Astrocyte (in vitro differentiated cells and primary cell): ENCODE measurements around the gene CELF2. TPM values are rescaled to one million over a fixed set of nuclear protein-coding genes. Genes with fewer than 3 reads are reported as not detected.
A peak's percentile ranks its signal among the peaks of the same experiment; 100 is the strongest.

Source experiments
- DNase-seq: peaks from one replicate; pipeline ENCODE4 v3.0.0-alpha.2; 2010; ENCODE audit warnings: low read depth
- FAIRE-seq: peaks from 2 replicates; lab custom pipeline; 2011; peaks lifted over from hg19 to GRCh38; lab: Jason Lieb, UNC
- H2AFZ ChIP-seq: 2 replicates; pipeline ENCODE4 v1.6.0; 2012; ENCODE audit warnings: low read depth, low read length, inconsistent platforms
- H3K27ac ChIP-seq: 2 replicates; pipeline ENCODE4 v1.5.1; 2011; ENCODE audit warnings: low read depth, low read length, inconsistent platforms
- H3K27me3 ChIP-seq: 2 replicates; pipeline ENCODE4 v1.6.0; 2011; ENCODE audit warnings: low read length, inconsistent platforms; ENCODE audit not compliant: insufficient read depth
- H3K36me3 ChIP-seq: 2 replicates; pipeline ENCODE4 v1.5.1; 2011; ENCODE audit warnings: low read length, inconsistent platforms; ENCODE audit not compliant: insufficient read depth
- H3K4me1 ChIP-seq: 2 replicates; pipeline ENCODE4 v1.5.1; 2011; ENCODE audit warnings: low read length, inconsistent platforms; ENCODE audit not compliant: insufficient read depth
- H3K4me2 ChIP-seq: 2 replicates; pipeline ENCODE4 v1.6.0; 2012; ENCODE audit warnings: low read length, inconsistent platforms
- H3K4me3 ChIP-seq: 2 replicates; pipeline ENCODE4 v1.5.1; 2011; ENCODE audit warnings: low read depth, mild to moderate bottlenecking, low read length, inconsistent platforms; ENCODE audit not compliant: insufficient read depth
- H3K79me2 ChIP-seq: 2 replicates; pipeline ENCODE4 v1.6.0; 2012; ENCODE audit warnings: mild to moderate bottlenecking, low read length, inconsistent platforms; ENCODE audit not compliant: insufficient read depth
- H3K9ac ChIP-seq: 2 replicates; pipeline ENCODE4 v1.6.0; 2012; ENCODE audit warnings: mild to moderate bottlenecking, low read length, inconsistent platforms
- H3K9me3 ChIP-seq: 2 replicates; pipeline ENCODE4 v1.5.1; 2012; ENCODE audit warnings: low read depth, mild to moderate bottlenecking, low read length, inconsistent platforms; ENCODE audit not compliant: insufficient read depth
- H4K20me1 ChIP-seq: 2 replicates; pipeline ENCODE4 v1.6.0; 2012; ENCODE audit warnings: low read length, inconsistent platforms; ENCODE audit not compliant: insufficient read depth
- H3K27ac Mint-ChIP-seq: one replicate; pipeline ENCODE4 v1.8.0; 2021; ENCODE audit warnings: mild to moderate bottlenecking, mixed read lengths; ENCODE audit not compliant: unreplicated experiment
- H3K27me3 Mint-ChIP-seq: one replicate; pipeline ENCODE4 v1.8.0; 2021; ENCODE audit warnings: low read depth, mixed read lengths; ENCODE audit not compliant: unreplicated experiment
- H3K36me3 Mint-ChIP-seq: one replicate; pipeline ENCODE4 v1.8.0; 2021; ENCODE audit warnings: low read depth, mixed read lengths; ENCODE audit not compliant: unreplicated experiment
- H3K4me1 Mint-ChIP-seq: one replicate; pipeline ENCODE4 v1.8.0; 2021; ENCODE audit warnings: low read depth, mixed read lengths; ENCODE audit not compliant: unreplicated experiment
- H3K4me3 Mint-ChIP-seq: one replicate; pipeline ENCODE4 v1.8.0; 2021; ENCODE audit warnings: mild to moderate bottlenecking, moderate library complexity, mixed read lengths; ENCODE audit not compliant: unreplicated experiment
- H3K9me3 Mint-ChIP-seq: one replicate; pipeline ENCODE4 v1.8.0; 2021; ENCODE audit warnings: mild to moderate bottlenecking, mixed read lengths; ENCODE audit not compliant: unreplicated experiment
- EZH2 ChIP-seq: IDR thresholded peaks from 2 replicates; pipeline ENCODE4 v1.6.1; 2012; ENCODE audit warnings: mild to moderate bottlenecking, low read length, inconsistent platforms; ENCODE audit not compliant: insufficient read depth
- total RNA-seq: library from RNA; stranded (reverse); gene quantifications from 2 replicates; pipeline ENCODE4 v1.2.1, GENCODE V29; 2021
- TF ChIP-seq, protein P1 (sequence below): IDR thresholded peaks from 2 replicates; pipeline ENCODE4 v1.5.1; 2011; ENCODE audit warnings: low read depth, mild to moderate bottlenecking, inconsistent platforms, low read length, moderate library complexity; ENCODE audit not compliant: insufficient read depth

CELF2 gene
- total RNA-seq, 1 donor from 2014 or later: 76.1 TPM

DNA sequence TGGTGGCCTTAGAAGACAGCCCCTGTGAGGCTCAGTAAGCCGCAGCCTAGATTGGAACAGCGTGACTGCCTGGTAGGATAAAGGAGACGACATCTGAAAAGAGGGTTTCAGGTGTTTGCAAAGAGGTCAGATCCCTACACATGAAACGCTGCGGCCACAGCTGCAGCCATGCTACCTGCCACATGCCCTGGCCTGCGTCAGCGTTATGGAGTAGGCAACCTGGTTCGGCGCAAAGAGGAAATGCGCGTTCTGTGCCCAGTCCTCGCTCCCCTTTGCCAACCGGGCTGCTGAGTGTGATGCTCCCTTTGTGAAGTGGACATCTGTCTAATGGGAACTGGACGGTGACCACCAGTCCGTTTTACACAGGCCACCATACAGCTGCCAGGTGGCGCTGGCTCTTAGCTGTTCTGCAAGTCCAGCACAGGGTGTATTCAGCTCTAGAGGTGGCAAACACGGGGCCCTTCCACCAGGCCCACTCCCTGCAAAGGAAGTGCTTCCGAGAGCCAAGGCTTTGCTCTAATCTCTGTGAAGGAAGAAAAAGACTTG is 160.3 kb downstream of the CELF2 start:
- no peak for FAIRE-seq
- Histone ChIP-seq H4K20me1 (no peaks in the 10 kb centered on the region), H3K9me3 (no peaks in the 10 kb centered on the region), H3K4me2 (no peak overlapping the region), H3K27me3 (no peaks in the 10 kb centered on the region), H3K27ac (peak overlapping the region; percentile 24), H2AFZ (no peak overlapping the region), H3K4me1 (peaks cover 8% of the 10 kb centered on the region), H3K9ac (peak overlapping the region; percentile 14), H3K36me3 (no peaks in the 10 kb centered on the region), H3K79me2 (no peaks in the 10 kb centered on the region), H3K4me3 (no peak overlapping the region)
- Mint-ChIP-seq H3K27me3 (no peaks in the 10 kb centered on the region), H3K27ac (peak overlapping the region; percentile 54), H3K36me3 (peaks cover 6% of the 10 kb centered on the region), H3K4me3 (no peak overlapping the region), H3K4me1 (peaks cover 41% of the 10 kb centered on the region), H3K9me3 (no peaks in the 10 kb centered on the region)
- DNase-seq: no peak
- TF ChIP-seq EZH2: no peak
- TF ChIP-seq, protein P1, sequence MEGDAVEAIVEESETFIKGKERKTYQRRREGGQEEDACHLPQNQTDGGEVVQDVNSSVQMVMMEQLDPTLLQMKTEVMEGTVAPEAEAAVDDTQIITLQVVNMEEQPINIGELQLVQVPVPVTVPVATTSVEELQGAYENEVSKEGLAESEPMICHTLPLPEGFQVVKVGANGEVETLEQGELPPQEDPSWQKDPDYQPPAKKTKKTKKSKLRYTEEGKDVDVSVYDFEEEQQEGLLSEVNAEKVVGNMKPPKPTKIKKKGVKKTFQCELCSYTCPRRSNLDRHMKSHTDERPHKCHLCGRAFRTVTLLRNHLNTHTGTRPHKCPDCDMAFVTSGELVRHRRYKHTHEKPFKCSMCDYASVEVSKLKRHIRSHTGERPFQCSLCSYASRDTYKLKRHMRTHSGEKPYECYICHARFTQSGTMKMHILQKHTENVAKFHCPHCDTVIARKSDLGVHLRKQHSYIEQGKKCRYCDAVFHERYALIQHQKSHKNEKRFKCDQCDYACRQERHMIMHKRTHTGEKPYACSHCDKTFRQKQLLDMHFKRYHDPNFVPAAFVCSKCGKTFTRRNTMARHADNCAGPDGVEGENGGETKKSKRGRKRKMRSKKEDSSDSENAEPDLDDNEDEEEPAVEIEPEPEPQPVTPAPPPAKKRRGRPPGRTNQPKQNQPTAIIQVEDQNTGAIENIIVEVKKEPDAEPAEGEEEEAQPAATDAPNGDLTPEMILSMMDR: no peak

DNA sequence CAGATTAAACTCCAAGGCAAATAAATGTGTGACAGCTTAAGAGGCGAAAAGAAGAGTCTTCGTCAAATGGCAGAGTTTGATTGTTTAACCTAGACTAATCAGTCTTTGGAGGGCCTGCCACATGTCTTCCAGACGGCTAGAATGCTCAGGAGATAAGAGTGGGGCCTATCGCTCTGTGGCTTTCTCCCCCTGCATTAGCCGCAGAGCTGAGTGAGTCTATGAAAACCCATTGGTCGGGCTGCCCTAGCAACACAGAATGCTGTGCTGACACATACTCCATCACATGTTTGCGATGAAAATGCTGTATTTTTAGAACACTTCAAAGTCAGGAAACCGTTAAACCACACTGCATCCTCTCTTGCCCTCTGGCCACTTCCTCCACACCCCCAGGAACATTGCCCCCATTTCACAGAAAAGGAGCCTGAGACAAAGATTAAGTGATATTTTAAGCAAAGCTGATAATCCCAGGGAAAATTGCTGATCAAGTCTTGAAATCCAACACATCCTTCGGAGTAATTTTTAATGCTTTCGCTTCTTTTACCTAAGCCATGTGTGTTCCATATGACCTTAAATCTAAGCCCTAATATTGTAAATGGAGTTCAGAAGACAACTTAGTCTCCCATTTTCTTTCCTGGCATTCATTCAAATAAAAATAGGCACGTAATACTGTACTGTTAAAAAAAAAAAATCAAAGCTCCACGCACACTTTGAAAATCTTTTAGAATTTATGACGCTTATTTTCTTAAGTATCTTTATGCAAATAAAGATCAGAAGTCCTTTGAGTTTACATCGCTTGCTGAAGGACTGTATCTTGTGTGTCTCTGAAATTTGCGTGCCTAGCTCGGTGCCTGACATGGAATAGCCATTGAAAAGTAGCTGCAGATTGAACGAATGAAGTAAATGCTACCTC is 161.2 kb downstream of the CELF2 start:
- peak; percentile 88 for DNase-seq
- FAIRE-seq: no peak
- H3K4me1 ChIP-seq: peaks cover 8% of the 10 kb centered on the region
- H3K9ac ChIP-seq: peak overlapping the region; percentile 14
- H2AFZ ChIP-seq: no peak overlapping the region
- no peaks in the 10 kb centered on the region for H3K79me2 ChIP-seq
- Mint-ChIP-seq H3K27me3 (no peaks in the 10 kb centered on the region), H3K9me3 (no peaks in the 10 kb centered on the region), H3K4me3 (no peak overlapping the region), H3K27ac (peak overlapping the region; percentile 54), H3K36me3 (peaks cover 4% of the 10 kb centered on the region), H3K4me1 (peaks cover 38% of the 10 kb centered on the region)
- no peaks in the 10 kb centered on the region for H3K27me3 ChIP-seq
- H3K9me3 ChIP-seq: no peaks in the 10 kb centered on the region
- peak overlapping the region; percentile 24 for H3K27ac ChIP-seq
- no peaks in the 10 kb centered on the region for H4K20me1 ChIP-seq
- H3K4me3 ChIP-seq: no peak overlapping the region
- TF ChIP-seq, protein P1: no peak
- TF ChIP-seq EZH2: no peak
- H3K4me2 ChIP-seq: peak overlapping the region; percentile 18
- no peaks in the 10 kb centered on the region for H3K36me3 ChIP-seq
